ENCODE measurements around the gene LAMC3. TPM values are rescaled to one million over a fixed set of nuclear protein-coding genes. Genes with fewer than 3 reads are reported as not detected.

LAMC3 gene
- total and polyA plus RNA-seq, 2 donors from 2014 or later: 13.4 to 13.8 TPM

- FAIRE-seq: peak; percentile 32
- peaks cover 4 to 30% (median 28%) of the 10 kb centered on the region in 3 donors for H3K4me1 ChIP-seq (ENCODE audit: control insufficient read depth in 2 of 3, insufficient read depth in 2 of 3, low read depth in 1 of 3, low read length in 3 of 3)
- intact Hi-C loops (cut with DNase I): no loop called here
These were observed 113.2 kb downstream of the LAMC3 start for GRCh38 chr9:131122158-131122557.

DNA sequence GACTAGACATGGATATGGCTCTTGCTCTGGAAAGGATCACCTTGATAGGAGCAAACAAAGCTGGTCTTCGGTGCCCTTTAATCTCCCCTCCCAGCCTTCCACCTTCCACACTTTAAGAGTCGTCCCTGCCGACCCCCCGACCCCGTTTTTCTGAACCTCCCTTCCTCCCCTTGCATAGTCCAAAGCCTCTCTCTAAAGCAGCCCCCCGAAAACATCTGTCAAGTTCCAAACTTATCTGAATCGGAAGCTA is 116.0 kb downstream of the LAMC3 start:
- DNase-seq (no peak), FAIRE-seq (no peak)
- peak overlapping the region; percentile 73 to 89 for H3K27ac ChIP-seq (ENCODE audit: low read depth in 2 of 2, low read length in 2 of 2)
- TF ChIP-seq, protein P1, sequence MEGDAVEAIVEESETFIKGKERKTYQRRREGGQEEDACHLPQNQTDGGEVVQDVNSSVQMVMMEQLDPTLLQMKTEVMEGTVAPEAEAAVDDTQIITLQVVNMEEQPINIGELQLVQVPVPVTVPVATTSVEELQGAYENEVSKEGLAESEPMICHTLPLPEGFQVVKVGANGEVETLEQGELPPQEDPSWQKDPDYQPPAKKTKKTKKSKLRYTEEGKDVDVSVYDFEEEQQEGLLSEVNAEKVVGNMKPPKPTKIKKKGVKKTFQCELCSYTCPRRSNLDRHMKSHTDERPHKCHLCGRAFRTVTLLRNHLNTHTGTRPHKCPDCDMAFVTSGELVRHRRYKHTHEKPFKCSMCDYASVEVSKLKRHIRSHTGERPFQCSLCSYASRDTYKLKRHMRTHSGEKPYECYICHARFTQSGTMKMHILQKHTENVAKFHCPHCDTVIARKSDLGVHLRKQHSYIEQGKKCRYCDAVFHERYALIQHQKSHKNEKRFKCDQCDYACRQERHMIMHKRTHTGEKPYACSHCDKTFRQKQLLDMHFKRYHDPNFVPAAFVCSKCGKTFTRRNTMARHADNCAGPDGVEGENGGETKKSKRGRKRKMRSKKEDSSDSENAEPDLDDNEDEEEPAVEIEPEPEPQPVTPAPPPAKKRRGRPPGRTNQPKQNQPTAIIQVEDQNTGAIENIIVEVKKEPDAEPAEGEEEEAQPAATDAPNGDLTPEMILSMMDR (IDR thresholded peaks at IDR 0.05; ENCODE audit: borderline replicate concordance, extremely low read depth, insufficient read depth): no peak
- peaks cover 9 to 42% (median 14%) of the 10 kb centered on the region in 3 donors for H3K36me3 ChIP-seq (ENCODE audit: control insufficient read depth in 2 of 3, insufficient read depth in 3 of 3, low read length in 3 of 3)
- H3K27me3 ChIP-seq (ENCODE audit: control insufficient read depth, insufficient read depth, low read length): no peaks in the 10 kb centered on the region
- H3K9me3 ChIP-seq (ENCODE audit: control insufficient read depth in 2 of 3, insufficient read depth in 1 of 3, low read length in 3 of 3): no peaks in the 10 kb centered on the region
- intact Hi-C loops (cut with DNase I): no loop called here
- peak overlapping the region; percentile 56 to 87 (median 85) for H3K9ac ChIP-seq (ENCODE audit: low read length in 3 of 3)
- H3K4me1 ChIP-seq (ENCODE audit: control insufficient read depth in 2 of 3, insufficient read depth in 2 of 3, low read depth in 1 of 3, low read length in 3 of 3): peaks cover 4 to 28% (median 28%) of the 10 kb centered on the region in 3 donors
- peak overlapping the region; percentile 71 to 98 (median 94) for H3K4me3 ChIP-seq (ENCODE audit: low read length in 3 of 3)

More at GRCh38 chr9:131122158-131122557, 113.2 kb downstream of the LAMC3 start:
- TF ChIP-seq, protein P1 (IDR thresholded peaks at IDR 0.05; ENCODE audit: borderline replicate concordance, extremely low read depth, insufficient read depth): no peak
- peaks cover 2 to 34% (median 7%) of the 10 kb centered on the region in 3 donors for H3K36me3 ChIP-seq (ENCODE audit: control insufficient read depth in 2 of 3, insufficient read depth in 3 of 3, low read length in 3 of 3)
- peak in 3 of 5 donors; percentile 50 to 84 (median 62) for DNase-seq
- H3K27me3 ChIP-seq (ENCODE audit: control insufficient read depth, insufficient read depth, low read length): no peaks in the 10 kb centered on the region
- H3K27ac ChIP-seq (ENCODE audit: low read depth in 2 of 2, low read length in 2 of 2): peak overlapping the region; percentile 93 to 97
- peak overlapping the region in 1 of 3 donors; percentile 9 for H3K4me3 ChIP-seq (ENCODE audit: low read length in 3 of 3)
- no peaks in the 10 kb centered on the region for H3K9me3 ChIP-seq (ENCODE audit: control insufficient read depth in 2 of 3, insufficient read depth in 1 of 3, low read length in 3 of 3)
- peak overlapping the region in 1 of 3 donors; percentile 53 for H3K9ac ChIP-seq (ENCODE audit: low read length in 3 of 3)

GRCh38 chr9:131125288-131126058 is 116.5 kb downstream of the LAMC3 start, which contains the start of gene NUP214:
NUP214 (plus strand) TSS chr9:131125586; CDS start chr9:131125705, 119 bp downstream.
- Histone ChIP-seq H3K27ac (ENCODE audit: low read depth in 2 of 2, low read length in 2 of 2) (peak within 1 kb of the TSS; percentile 73 to 89), H3K36me3 (ENCODE audit: control insufficient read depth in 2 of 3, insufficient read depth in 3 of 3, low read length in 3 of 3) (peaks cover 9 to 42% (median 14%) of the 10 kb centered on the region in 3 donors), H3K4me3 (ENCODE audit: low read length in 3 of 3) (peak within 1 kb of the TSS; percentile 92 to 98 (median 94)), H3K4me1 (ENCODE audit: control insufficient read depth in 2 of 3, insufficient read depth in 2 of 3, low read depth in 1 of 3, low read length in 3 of 3) (peaks cover 4 to 28% (median 26%) of the 10 kb centered on the region in 3 donors), H3K9ac (ENCODE audit: low read length in 3 of 3) (peak within 1 kb of the TSS; percentile 59 to 95 (median 86)), H3K27me3 (ENCODE audit: control insufficient read depth, insufficient read depth, low read length) (no peaks in the 10 kb centered on the region), H3K9me3 (ENCODE audit: control insufficient read depth in 2 of 3, insufficient read depth in 1 of 3, low read length in 3 of 3) (no peaks in the 10 kb centered on the region)
- TF ChIP-seq, protein P1 (IDR thresholded peaks at IDR 0.05; ENCODE audit: borderline replicate concordance, extremely low read depth, insufficient read depth): no peak
- peak; percentile 99 to 100 (median 99) for DNase-seq
- intact Hi-C loops (cut with DNase I): no loop called here
- FAIRE-seq: no peak

All from kidney (tissue), 14 donors.